GM12878 (cell line): ENCODE data around the gene PPP3CB. TPM values are rescaled to one million over a fixed set of nuclear protein-coding genes. Genes with fewer than 3 reads are reported as not detected.

Experiments used
- ATAC-seq: fragments of 200-7000 bp; cut with Tn5 transposase; 3 replicates; pipeline ENCODE4 v1.9.1; 2020; ENCODE audit warnings: mild to moderate bottlenecking, moderate library complexity
- BruUV-seq: library from RNA; stranded (reverse); fragments of 400-500 nt; replicated peaks from 2 replicates; lab custom pipeline; 2021; lab: Mats Ljungman, UMichigan
- CTCF ChIA-PET: fragments of 300-600 bp; sonication (Branson Sonifier 250); formaldehyde crosslinking; extraction: SDS; loops from one replicate; lab custom pipeline; 2021; ENCODE audit warnings: inconsistent platforms; lab: Yijun Ruan, JAX
- POLR2A ChIA-PET: fragments of 350-600 bp; formaldehyde crosslinking; extraction: SDS; loops from one replicate; lab custom pipeline; 2021; ENCODE audit warnings: inconsistent platforms; lab: Charles Lee
- RAD21 ChIA-PET: fragments of 300-600 bp; sonication (Branson Sonifier 250); formaldehyde crosslinking; loops from one replicate; lab custom pipeline; 2023; ENCODE audit warnings: antibody characterized with exemption; ENCODE audit not compliant: unreplicated experiment; lab: Charles Lee
- SMC1A ChIA-PET: fragments of 300-600 bp; sonication (Branson Sonifier 250); formaldehyde crosslinking; loops from one replicate; lab custom pipeline; 2023; ENCODE audit not compliant: unreplicated experiment, uncharacterized antibody; lab: Charles Lee
- DNase-seq: peaks from one replicate; pipeline ENCODE4 v3.0.0-alpha.2; 2011; ENCODE audit warnings: low read depth, low spot score
- FAIRE-seq: peaks from 3 replicates; lab custom pipeline; 2011; peaks lifted over from hg19 to GRCh38; lab: Jason Lieb, UNC
- H2AFZ ChIP-seq: 2 replicates; pipeline ENCODE4 v1.6.0; 2011; ENCODE audit warnings: low read depth, low read length, control low read depth; ENCODE audit not compliant: control insufficient read depth
- H3K27ac ChIP-seq: 2 replicates; pipeline ENCODE4 v1.5.1; 2011; ENCODE audit warnings: control low read depth; ENCODE audit not compliant: control insufficient read depth, insufficient read depth
- H3K27me3 ChIP-seq, 2 experiments: replicated peaks in 1 of 2; 2 replicates each; pipeline versions ENCODE4 v1.6.0 to v1.6.1; 2011; ENCODE audit warnings: low read length in 1 of 2; ENCODE audit not compliant: control insufficient read depth in 2 of 2, insufficient read depth in 2 of 2
- H3K36me3 ChIP-seq, 2 experiments: 2 replicates each; pipeline ENCODE4 v1.5.1; 2011; ENCODE audit warnings: low read length in 1 of 2; ENCODE audit not compliant: control insufficient read depth in 2 of 2, insufficient read depth in 2 of 2
- H3K4me1 ChIP-seq: 2 replicates; pipeline ENCODE4 v1.6.1; 2011; ENCODE audit warnings: mild to moderate bottlenecking, low read length, moderate library complexity, mixed read lengths; ENCODE audit not compliant: control insufficient read depth, insufficient read depth
- H3K4me2 ChIP-seq: 2 replicates; pipeline ENCODE4 v1.6.0; 2011; ENCODE audit warnings: control low read depth; ENCODE audit not compliant: control insufficient read depth, insufficient read depth
- H3K4me3 ChIP-seq: fragments of 200-600 bp; sonication (generic); 2 replicates; pipeline ENCODE4 v1.5.1; 2016
- H3K79me2 ChIP-seq: 2 replicates; pipeline ENCODE4 v1.6.0; 2011; ENCODE audit warnings: low read length; ENCODE audit not compliant: control insufficient read depth, insufficient read depth
- H3K9ac ChIP-seq: 2 replicates; pipeline ENCODE4 v1.8.0; 2011; ENCODE audit warnings: low read length, control low read depth, mixed read lengths; ENCODE audit not compliant: control insufficient read depth, insufficient read depth
- H3K9me3 ChIP-seq: replicated peaks from 3 replicates; pipeline ENCODE4 v1.5.1; 2011; ENCODE audit warnings: mild to moderate bottlenecking, low read length; ENCODE audit not compliant: control insufficient read depth, insufficient read depth
- H4K20me1 ChIP-seq: 2 replicates; pipeline ENCODE4 v1.6.0; 2011; ENCODE audit not compliant: control insufficient read depth, insufficient read depth
- ATF7 ChIP-seq: fragments of 450-650 bp; IDR thresholded peaks from 2 replicates; pipeline ENCODE4 v1.6.1; 2016; ENCODE audit warnings: low read depth, mild to moderate bottlenecking
- FOXK2 ChIP-seq: fragments of 450-650 bp; IDR thresholded peaks from 2 replicates; pipeline ENCODE4 v1.6.1; 2017; ENCODE audit warnings: mild to moderate bottlenecking, moderate library complexity
- MTA3 ChIP-seq: IDR thresholded peaks from 2 replicates; pipeline ENCODE4 v1.6.1; 2012; ENCODE audit warnings: low read length, inconsistent platforms, borderline replicate concordance
- NR2F1 ChIP-seq: fragments of 450-650 bp; conservative IDR thresholded peaks from 2 replicates; pipeline ENCODE4 v1.6.1; 2017; ENCODE audit warnings: mild to moderate bottlenecking
- RB1 ChIP-seq: fragments of 450-650 bp; formaldehyde crosslinking; IDR thresholded peaks from 2 replicates; pipeline ENCODE4 v1.6.1; 2017; ENCODE audit warnings: mild to moderate bottlenecking, borderline replicate concordance
- SIN3A ChIP-seq: IDR thresholded peaks from 2 replicates; pipeline ENCODE4 v1.6.1; 2012; ENCODE audit warnings: low read depth, low read length, improper control_type of control experiment
- WGBS: methylation state at CpG from one replicate; pipeline ENCODE4 v1.1.6; 2016; ENCODE audit warnings: low lambda C conversion rate; ENCODE audit not compliant: insufficient replicate concordance, insufficient coverage; ENCODE audit errors: missing lambda C conversion rate; 5-methylcytosine and 5-hydroxymethylcytosine counted together
- in situ Hi-C: fragments of 300-500 bp; cut with MboI; formaldehyde crosslinking; loops from 9 replicates; pipeline ENCODE4 v1.14.3; 2018; ENCODE audit warnings: mixed read lengths
- intact Hi-C: fragments of 100-400 bp; cut with micrococcal nuclease; formaldehyde crosslinking; loops from one replicate; pipeline ENCODE4 v1.14.2; 2022; ENCODE audit not compliant: unreplicated experiment
- polyA plus RNA-seq, 11 experiments: library from polyadenylated mRNA; depleted of rRNA in 4 of 11; unstranded in 6 of 11; stranded (reverse) in 5 of 11; fragments of >200 nt; fragmentation: Nextera tagmentation in 4 of 11; fragmentation: Illumina TruSeq in 1 of 11; extraction: Ambion mirVana in 4 of 11; extraction: Trizol in 1 of 11; gene quantifications; 1 replicate in 1 of 11; 2 replicates in 10 of 11; pipeline versions ENCODE4 v1.2.1 to v1.2.3, GENCODE V29; 2011 to 2016; ENCODE audit warnings: inconsistent platforms in 2 of 11, missing spikeins in 2 of 11, low read depth in 1 of 11
- total RNA-seq, 4 experiments: library from RNA; depleted of rRNA in 3 of 4; stranded (reverse); fragments of >200 nt in 3 of 4; fragmentation: Illumina TruSeq in 1 of 4; extraction: Trizol in 1 of 4; gene quantifications; 2 replicates each; pipeline versions ENCODE4 v1.2.1 to v1.2.3, GENCODE V29; 2013 to 2021
- TF ChIP-seq, protein P1 (sequence below): IDR thresholded peaks from 2 replicates; pipeline ENCODE4 v1.6.1; 2011; ENCODE audit warnings: borderline replicate concordance, low read depth, mild to moderate bottlenecking, moderate library complexity, low read length; ENCODE audit not compliant: insufficient read depth, poor library complexity, severe bottlenecking
- TF ChIP-seq, protein P2 (sequence below): fragments of 450-650 bp; IDR thresholded peaks from 2 replicates; pipeline ENCODE4 v1.6.1; 2016; ENCODE audit warnings: mild to moderate bottlenecking

Gene PPP3CB
- total and polyA plus RNA-seq, 10 of the 15 experiments (the other 5 are each of a cell fraction or from before 2014, with no cell fraction given), result 11.4 to 46.4 (median 19.3) TPM

- H3K4me1 ChIP-seq, result no peaks in the 10 kb centered on the region
- no peaks in the 10 kb centered on the region for H3K79me2 ChIP-seq
- no TSS peak for BruUV-seq
- no peaks in the 10 kb centered on the region for H3K27me3 ChIP-seq
- ChIA-PET SMC1A (no interaction called here), RAD21 (interaction anchor here (0.5 kb wide), 1 partner anchor 774 kb away, joined by 3 read pairs; no protein-coding TSS in a partner anchor), CTCF (no interaction called here), POLR2A (no interaction called here)
- no peak overlapping the region for H2AFZ ChIP-seq
- peaks cover 2 to 4% of the 10 kb centered on the region in 2 experiments; a peak in 3 of 4 replicates for H3K36me3 ChIP-seq
- no peak overlapping the region for H3K4me3 ChIP-seq
- WGBS, result 26% methylated on average over 1 of the region's 1 CpG
- no peaks in the 10 kb centered on the region for H3K9me3 ChIP-seq
- DNase-seq, result no peak
- in situ Hi-C loops, result no loop called here
- H3K4me2 ChIP-seq, result no peak overlapping the region
- TF ChIP-seq, protein P1, sequence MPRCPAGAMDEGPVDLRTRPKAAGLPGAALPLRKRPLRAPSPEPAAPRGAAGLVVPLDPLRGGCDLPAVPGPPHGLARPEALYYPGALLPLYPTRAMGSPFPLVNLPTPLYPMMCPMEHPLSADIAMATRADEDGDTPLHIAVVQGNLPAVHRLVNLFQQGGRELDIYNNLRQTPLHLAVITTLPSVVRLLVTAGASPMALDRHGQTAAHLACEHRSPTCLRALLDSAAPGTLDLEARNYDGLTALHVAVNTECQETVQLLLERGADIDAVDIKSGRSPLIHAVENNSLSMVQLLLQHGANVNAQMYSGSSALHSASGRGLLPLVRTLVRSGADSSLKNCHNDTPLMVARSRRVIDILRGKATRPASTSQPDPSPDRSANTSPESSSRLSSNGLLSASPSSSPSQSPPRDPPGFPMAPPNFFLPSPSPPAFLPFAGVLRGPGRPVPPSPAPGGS, result peak; percentile 27
- TF ChIP-seq FOXK2, result no peak
- TF ChIP-seq, all 136 proteins: peak for 1
- Histone ChIP-seq H3K27ac (no peak overlapping the region), H3K9ac (no peak overlapping the region), H4K20me1 (no peaks in the 10 kb centered on the region)
- FAIRE-seq, result no peak
- intact Hi-C loops, result no loop called here
- ATAC-seq, result no peak
Measured at GRCh38 chr10:73449113-73449512, 46.7 kb downstream of the PPP3CB start.

DNA sequence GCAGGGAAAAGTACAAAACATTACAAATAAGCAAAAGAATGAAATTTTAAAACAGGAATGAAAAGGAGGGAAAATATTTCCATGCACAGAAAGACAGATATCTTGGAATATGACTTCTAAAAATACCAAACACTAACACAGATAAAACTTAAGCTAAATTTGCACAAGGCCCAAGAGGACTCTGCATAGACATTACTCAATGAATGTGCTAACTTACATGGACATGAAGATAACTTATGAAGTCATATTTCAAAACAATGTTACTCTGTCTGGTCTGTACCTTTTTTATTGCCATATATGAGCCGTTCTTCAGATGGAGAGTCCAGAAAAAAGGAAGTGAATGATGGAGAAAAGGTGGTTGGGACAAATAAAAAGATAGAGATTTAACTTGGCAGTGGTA, 47.4 kb downstream of the PPP3CB start:
- Histone ChIP-seq H3K79me2 (no peaks in the 10 kb centered on the region), H3K4me1 (no peaks in the 10 kb centered on the region), H3K27me3 (no peaks in the 10 kb centered on the region), H3K4me2 (no peak overlapping the region), H3K27ac (no peak overlapping the region), H4K20me1 (no peaks in the 10 kb centered on the region), H3K9ac (no peak overlapping the region), H3K9me3 (no peaks in the 10 kb centered on the region), H3K36me3 (peaks cover 2 to 4% of the 10 kb centered on the region in 2 experiments; a peak in 3 of 4 replicates), H3K4me3 (no peak overlapping the region), H2AFZ (no peak overlapping the region)
- ChIA-PET POLR2A (no interaction called here), RAD21 (no interaction called here), CTCF (no interaction called here), SMC1A (no interaction called here)
- no TSS peak for BruUV-seq
- no peak for ATAC-seq
- no peak for FAIRE-seq
- intact Hi-C loops (no loop called here), in situ Hi-C loops (no loop called here)
- no peak for TF ChIP-seq RB1
- TF ChIP-seq, protein P2, sequence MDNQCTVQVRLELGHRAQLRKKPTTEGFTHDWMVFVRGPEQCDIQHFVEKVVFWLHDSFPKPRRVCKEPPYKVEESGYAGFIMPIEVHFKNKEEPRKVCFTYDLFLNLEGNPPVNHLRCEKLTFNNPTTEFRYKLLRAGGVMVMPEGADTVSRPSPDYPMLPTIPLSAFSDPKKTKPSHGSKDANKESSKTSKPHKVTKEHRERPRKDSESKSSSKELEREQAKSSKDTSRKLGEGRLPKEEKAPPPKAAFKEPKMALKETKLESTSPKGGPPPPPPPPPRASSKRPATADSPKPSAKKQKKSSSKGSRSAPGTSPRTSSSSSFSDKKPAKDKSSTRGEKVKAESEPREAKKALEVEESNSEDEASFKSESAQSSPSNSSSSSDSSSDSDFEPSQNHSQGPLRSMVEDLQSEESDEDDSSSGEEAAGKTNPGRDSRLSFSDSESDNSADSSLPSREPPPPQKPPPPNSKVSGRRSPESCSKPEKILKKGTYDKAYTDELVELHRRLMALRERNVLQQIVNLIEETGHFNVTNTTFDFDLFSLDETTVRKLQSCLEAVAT, result no peak
- TF ChIP-seq MTA3, result no peak
- no peak for TF ChIP-seq ATF7
- no peak for TF ChIP-seq SIN3A
- TF ChIP-seq NR2F1, result no peak
- WGBS, result 100% methylated on average over 1 of the region's 1 CpG
- DNase-seq, result no peak
